Liver (tissue), 9 donors: Measurements from ENCODE around the gene N4BP3. TPM values are rescaled to one million over a fixed set of nuclear protein-coding genes. Genes with fewer than 3 reads are reported as not detected.

ENCODE experiments used
- DNase-seq: peaks from one replicate; pipeline ENCODE4 v3.0.0-alpha.2; 2017; ENCODE audit warnings: low spot score
- H3K27ac ChIP-seq, 2 donors: one replicate each; pipeline ENCODE4 v1.7.0; 2013; ENCODE audit warnings: inconsistent platforms in 2 of 2, low read length in 2 of 2, control low read depth in 1 of 2, low read depth in 1 of 2, mild to moderate bottlenecking in 1 of 2
- H3K27me3 ChIP-seq, 4 donors: one replicate each; pipeline versions ENCODE4 v1.6.1 to v1.7.0; 2013; ENCODE audit warnings: low read length in 3 of 4, inconsistent platforms in 1 of 4, mild to moderate bottlenecking in 1 of 4, moderate library complexity in 1 of 4; ENCODE audit not compliant: control insufficient read depth in 4 of 4, insufficient read depth in 4 of 4
- H3K36me3 ChIP-seq, 4 donors: one replicate each; pipeline versions ENCODE4 v1.6.1 to v1.7.0; 2013; ENCODE audit warnings: low read length in 3 of 4, mild to moderate bottlenecking in 3 of 4, low read depth in 1 of 4, moderate library complexity in 1 of 4; ENCODE audit not compliant: control insufficient read depth in 4 of 4, insufficient read depth in 3 of 4
- H3K4me1 ChIP-seq, 4 donors: one replicate each; pipeline versions ENCODE4 v1.6.1 to v1.7.0; 2013; ENCODE audit warnings: low read length in 3 of 4, mild to moderate bottlenecking in 3 of 4, moderate library complexity in 1 of 4; ENCODE audit not compliant: control insufficient read depth in 4 of 4, insufficient read depth in 4 of 4
- H3K4me3 ChIP-seq, 3 donors: one replicate each; pipeline versions ENCODE4 v1.6.1 to v1.7.0; 2013; ENCODE audit warnings: low read length in 3 of 3, control low read depth in 1 of 3, low read depth in 1 of 3, mild to moderate bottlenecking in 1 of 3
- H3K9ac ChIP-seq, 2 donors: one replicate each; pipeline ENCODE4 v1.7.0; 2013; ENCODE audit warnings: low read length in 2 of 2, mild to moderate bottlenecking in 2 of 2, moderate library complexity in 2 of 2, control low read depth in 1 of 2, low read depth in 1 of 2
- H3K9me3 ChIP-seq, 4 donors: one replicate each; pipeline versions ENCODE4 v1.6.1 to v1.7.0; 2013; ENCODE audit warnings: low read length in 3 of 4; ENCODE audit not compliant: control insufficient read depth in 4 of 4
- ATF3 ChIP-seq: IDR thresholded peaks from 2 replicates; pipeline ENCODE4 v1.6.1; 2016; ENCODE audit warnings: antibody characterized with exemption
- CTCF ChIP-seq: fragments of 150-350 bp; IDR thresholded peaks from 2 replicates; pipeline ENCODE4 v1.5.1; 2017; ENCODE audit warnings: improper control_type of control experiment, low read depth, low read length; ENCODE audit not compliant: missing input control
- EGR1 ChIP-seq, 2 donors: IDR thresholded peaks; 2 replicates each; pipeline ENCODE4 v1.6.1; 2016 to 2018; ENCODE audit warnings: antibody characterized with exemption in 2 of 2, low read depth in 2 of 2
- FOXA1 ChIP-seq: IDR thresholded peaks from 2 replicates; pipeline ENCODE4 v1.6.1; 2016; ENCODE audit warnings: antibody characterized with exemption
- FOXA2 ChIP-seq: IDR thresholded peaks from 2 replicates; pipeline ENCODE4 v1.6.1; 2016; ENCODE audit warnings: antibody characterized with exemption
- GABPA ChIP-seq, 2 donors: IDR thresholded peaks in 1 of 2; conservative IDR thresholded peaks in 1 of 2; 2 replicates each; pipeline ENCODE4 v1.6.1; 2016; ENCODE audit warnings: antibody characterized with exemption in 2 of 2, mild to moderate bottlenecking in 1 of 2, moderate library complexity in 1 of 2
- HNF4A ChIP-seq, 2 donors: conservative IDR thresholded peaks; 2 replicates each; pipeline ENCODE4 v1.6.1; 2016; ENCODE audit warnings: antibody characterized with exemption in 2 of 2, mild to moderate bottlenecking in 2 of 2
- HNF4G ChIP-seq: IDR thresholded peaks from 2 replicates; pipeline ENCODE4 v1.6.1; 2016; ENCODE audit warnings: antibody characterized with exemption
- JUND ChIP-seq, 2 donors: IDR thresholded peaks; 2 replicates each; pipeline ENCODE4 v1.6.1; 2016; ENCODE audit warnings: antibody characterized with exemption in 2 of 2
- MAX ChIP-seq: IDR thresholded peaks from 2 replicates; pipeline ENCODE4 v1.6.1; 2016; ENCODE audit warnings: antibody characterized with exemption
- NR2F2 ChIP-seq: IDR thresholded peaks from 2 replicates; pipeline ENCODE4 v1.6.1; 2016; ENCODE audit warnings: antibody characterized with exemption
- RAD21 ChIP-seq, 2 donors: IDR thresholded peaks; 2 replicates each; pipeline ENCODE4 v1.6.1; 2016; ENCODE audit warnings: antibody characterized with exemption in 2 of 2, mild to moderate bottlenecking in 2 of 2
- REST ChIP-seq: IDR thresholded peaks from 2 replicates; pipeline ENCODE4 v1.6.1; 2016; ENCODE audit warnings: antibody characterized with exemption, mild to moderate bottlenecking
- SP1 ChIP-seq: IDR thresholded peaks from 2 replicates; pipeline ENCODE4 v1.6.1; 2018; ENCODE audit warnings: antibody characterized with exemption, mild to moderate bottlenecking
- TAF1 ChIP-seq: conservative IDR thresholded peaks from 2 replicates; pipeline ENCODE4 v1.6.1; 2016; ENCODE audit warnings: antibody characterized with exemption, mild to moderate bottlenecking
- YY1 ChIP-seq: IDR thresholded peaks from 2 replicates; pipeline ENCODE4 v1.6.1; 2016; ENCODE audit warnings: antibody characterized with exemption, mild to moderate bottlenecking
- ZBTB33 ChIP-seq: IDR thresholded peaks from 2 replicates; pipeline ENCODE4 v1.6.1; 2016; ENCODE audit warnings: antibody characterized with exemption
- WGBS: extraction: QIAGEN DNeasy Blood & Tissue Kit; methylation state at CpG from one replicate; pipeline ENCODE4 v1.1.7; 2013; 5-methylcytosine and 5-hydroxymethylcytosine counted together
- polyA plus RNA-seq, 2 donors: library from polyadenylated mRNA; stranded (reverse) in 1 of 2; unstranded in 1 of 2; fragments of 200-250 nt in 1 of 2; fragments of >200 nt in 1 of 2; fragmentation: Nextera tagmentation in 1 of 2; extraction: Ambion mirVana in 1 of 2; gene quantifications; one replicate each; pipeline versions ENCODE4 v1.2.1 to v1.2.3, GENCODE V29; 2013 to 2015
- total RNA-seq, 2 donors: library from RNA; depleted of rRNA; stranded (reverse); fragments of >200 nt; gene quantifications; one replicate each; pipeline ENCODE4 v1.2.3, GENCODE V29; 2014
- donor health status: healthy.
- donor health status: healthy.
- donor health status: healthy.
- donor health status: healthy.
- donor health status: healthy.

Gene N4BP3
- total and polyA plus RNA-seq, 4 donors = 0.06 to 0.28 (median 0.08) TPM; not detected in 1

GRCh38 chr5:178160176-178160575 lies 46.8 kb downstream of the N4BP3 start (continued):
- TF ChIP-seq MAX = no peak
- TF ChIP-seq CTCF = no peak
- no peak for TF ChIP-seq HNF4A (conservative IDR thresholded peaks at IDR 0.05)

- no peak overlapping the region for H3K9ac ChIP-seq
- H3K27ac ChIP-seq = no peak overlapping the region
- TF ChIP-seq ZBTB33 (no peak), YY1 (no peak), TAF1 (no peak), JUND (IDR thresholded peaks at IDR 0.05) (no peak), FOXA2 (no peak), GABPA (IDR thresholded peaks at IDR 0.05 in 1 of 2, conservative IDR thresholded peaks at IDR 0.05 in 1 of 2) (no peak), HNF4G (no peak), RAD21 (IDR thresholded peaks at IDR 0.05) (no peak), MAX (no peak), ATF3 (no peak), SP1 (no peak), NR2F2 (no peak), EGR1 (IDR thresholded peaks at IDR 0.05; ENCODE audit: low read depth in 2 of 2) (no peak), FOXA1 (no peak), REST (no peak)
- peaks cover 0 to 7% (median 5%) of the 10 kb centered on the region in 4 donors for H3K4me1 ChIP-seq
- H3K9me3 ChIP-seq = no peaks in the 10 kb centered on the region
- DNase-seq = no peak
- H3K4me3 ChIP-seq = no peak overlapping the region
- H3K27me3 ChIP-seq = no peaks in the 10 kb centered on the region
- no peaks in the 10 kb centered on the region for H3K36me3 ChIP-seq
- 79% methylated on average over 9 of the region's 9 CpGs for WGBS
Observed at GRCh38 chr5:178162481-178162880, 49.1 kb downstream of the N4BP3 start.
